HG03196 (cell line): ENCODE data around the gene S100A1.
A peak's percentile ranks its signal among the peaks of the same experiment; 100 is the strongest.
"Not testable (repeated sequence)": the region's sequence is repeated elsewhere in the genome, so short reads cannot be mapped to it uniquely, and the experiment has no call there.

Experiments used
- ATAC-seq: cut with Tn5 transposase; IDR thresholded peaks from one replicate; pipeline ENCODE4 v1.9.1; 2021; ENCODE audit not compliant: unreplicated experiment

Gene S100A1

GRCh38 chr1:153629971-153630370 lies 1.7 kb downstream of the S100A1 start:
- no peak for ATAC-seq

GRCh38 chr1:153630384-153630783 lies 2.1 kb downstream of the S100A1 start:
- ATAC-seq = no peak

GRCh38 chr1:153631047-153632022 lies 3.1 kb downstream of the S100A1 start:
- no peak for ATAC-seq

GRCh38 chr1:153633161-153633753 lies 5.0 kb downstream of the S100A1 start:
- no peak for ATAC-seq

- ATAC-seq = peak; percentile 87
Measured at GRCh38 chr1:153633754-153634665, 5.8 kb downstream of the S100A1 start, which contains the start of gene CHTOP. CHTOP (plus strand) TSS chr1:153634066; CDS start chr1:153636589, 2,523 bp downstream.

GRCh38 chr1:153635872-153636271 lies 7.6 kb downstream of the S100A1 start:
- ATAC-seq = no peak

GRCh38 chr1:153636312-153636711 lies 8.1 kb downstream of the S100A1 start:
- no peak for ATAC-seq

- no peak for ATAC-seq
Measured at GRCh38 chr1:153638261-153638660, 10.0 kb downstream of the S100A1 start.

- no peak for ATAC-seq
Measured at GRCh38 chr1:153639280-153639679, 11.0 kb downstream of the S100A1 start.

GRCh38 chr1:153640213-153640612 lies 12.0 kb downstream of the S100A1 start:
- ATAC-seq = not testable (repeated sequence)

- no peak for ATAC-seq
Measured at GRCh38 chr1:153640861-153641260, 12.6 kb downstream of the S100A1 start.

GRCh38 chr1:153642161-153642560 lies 13.9 kb downstream of the S100A1 start:
- ATAC-seq = no peak

GRCh38 chr1:153643100-153643499 lies 14.9 kb downstream of the S100A1 start:
- ATAC-seq = no peak

- no peak for ATAC-seq
Measured at GRCh38 chr1:153643816-153644215, 15.6 kb downstream of the S100A1 start.

- ATAC-seq = no peak
Measured at GRCh38 chr1:153646672-153647345, 18.6 kb downstream of the S100A1 start.

GRCh38 chr1:153647346-153647714 lies 19.1 kb downstream of the S100A1 start:
- ATAC-seq = no peak

- no peak for ATAC-seq
Measured at GRCh38 chr1:153648000-153648643, 19.9 kb downstream of the S100A1 start.

GRCh38 chr1:153649137-153649862 lies 21.1 kb downstream of the S100A1 start:
- ATAC-seq = no peak

GRCh38 chr1:153649863-153650235 lies 21.6 kb downstream of the S100A1 start:
- no peak for ATAC-seq
